ENCODE measurements around the gene TAS2R31. TPM values are rescaled to one million over a fixed set of nuclear protein-coding genes. Genes with fewer than 3 reads are reported as not detected.
"Not testable (repeated sequence)": the region's sequence is repeated elsewhere in the genome, so short reads cannot be mapped to it uniquely, and the experiment has no call there.

TAS2R31 gene
- total RNA-seq, 1 experiment from 2014 or later = 4.1 TPM

- Mint-ChIP-seq H3K9me3 (ENCODE audit: low read depth, unreplicated experiment) (no peaks in the 10 kb centered on the region), H3K4me1 (ENCODE audit: low read depth, unreplicated experiment) (no peaks in the 10 kb centered on the region), H3K36me3 (ENCODE audit: insufficient read depth, unreplicated experiment) (no peaks in the 10 kb centered on the region), H3K27ac (ENCODE audit: unreplicated experiment) (no peak overlapping the region), H3K27me3 (ENCODE audit: unreplicated experiment) (no peaks in the 10 kb centered on the region), H3K4me3 (ENCODE audit: low read depth, unreplicated experiment) (no peak overlapping the region)
- no TSS peak for BruUV-seq (replicated peaks)
- no peak for DNase-seq
- intact Hi-C loops (cut with micrococcal nuclease; ENCODE audit: unreplicated experiment) = loop anchor here (1.0 kb wide), 1 partner anchor 56 kb away; no protein-coding TSS in a partner anchor
- CTCF ChIA-PET = no interaction called here
- TF ChIP-seq CTCF (IDR thresholded peaks at IDR 0.05; ENCODE audit: unreplicated experiment) = no peak
These were observed 39.8 kb upstream of the TAS2R31 start for GRCh38 chr12:11070999-11071398.

GRCh38 chr12:11069854-11070365 is 38.7 kb upstream of the TAS2R31 start:
- intact Hi-C loops (cut with micrococcal nuclease; ENCODE audit: unreplicated experiment) = loop anchor here (1.0 kb wide), 1 partner anchor 55 kb away; no protein-coding TSS in a partner anchor
- BruUV-seq (replicated peaks) = no TSS peak
- TF ChIP-seq CTCF (IDR thresholded peaks at IDR 0.05; ENCODE audit: unreplicated experiment) = no peak
- H3K9me3 Mint-ChIP-seq (ENCODE audit: low read depth, unreplicated experiment) = no peaks in the 10 kb centered on the region
- no peaks in the 10 kb centered on the region for H3K36me3 Mint-ChIP-seq (ENCODE audit: insufficient read depth, unreplicated experiment)
- H3K4me3 Mint-ChIP-seq (ENCODE audit: low read depth, unreplicated experiment) = no peak overlapping the region
- DNase-seq = no peak
- H3K4me1 Mint-ChIP-seq (ENCODE audit: low read depth, unreplicated experiment) = no peaks in the 10 kb centered on the region
- no peaks in the 10 kb centered on the region for H3K27me3 Mint-ChIP-seq (ENCODE audit: unreplicated experiment)
- CTCF ChIA-PET = interaction anchor here (0.7 kb wide), 1 partner anchor 56 kb away, joined by 4 read pairs; no protein-coding TSS in a partner anchor
- H3K27ac Mint-ChIP-seq (ENCODE audit: unreplicated experiment) = no peak overlapping the region

GRCh38 chr12:11067514-11067913 is 36.3 kb upstream of the TAS2R31 start:
- Mint-ChIP-seq H3K9me3 (ENCODE audit: low read depth, unreplicated experiment) (no peaks in the 10 kb centered on the region), H3K27me3 (ENCODE audit: unreplicated experiment) (no peaks in the 10 kb centered on the region), H3K27ac (ENCODE audit: unreplicated experiment) (no peak overlapping the region), H3K36me3 (ENCODE audit: insufficient read depth, unreplicated experiment) (no peaks in the 10 kb centered on the region), H3K4me1 (ENCODE audit: low read depth, unreplicated experiment) (no peaks in the 10 kb centered on the region), H3K4me3 (ENCODE audit: low read depth, unreplicated experiment) (no peak overlapping the region)
- CTCF ChIA-PET = no interaction called here
- no TSS peak for BruUV-seq (replicated peaks)
- no peak for TF ChIP-seq CTCF (IDR thresholded peaks at IDR 0.05; ENCODE audit: unreplicated experiment)
- DNase-seq = no peak
- intact Hi-C loops (cut with micrococcal nuclease; ENCODE audit: unreplicated experiment) = no loop called here

- H3K4me1 Mint-ChIP-seq (ENCODE audit: low read depth, unreplicated experiment); CTCF ChIA-PET: not testable (repeated sequence)
These were observed 31.0 kb upstream of the TAS2R31 start, which contains the start of gene TAS2R46 for GRCh38 chr12:11062194-11062593. TSS of gene TAS2R46 (minus strand) at chr12:11062294. CDS start at chr12:11062294, 0 bp downstream.

GRCh38 chr12:11059784-11060183 is 28.6 kb upstream of the TAS2R31 start:
- Mint-ChIP-seq H3K27ac (ENCODE audit: unreplicated experiment) (no peak overlapping the region), H3K9me3 (ENCODE audit: low read depth, unreplicated experiment) (no peaks in the 10 kb centered on the region), H3K4me1 (ENCODE audit: low read depth, unreplicated experiment) (peaks cover 10% of the 10 kb centered on the region), H3K27me3 (ENCODE audit: unreplicated experiment) (no peaks in the 10 kb centered on the region), H3K4me3 (ENCODE audit: low read depth, unreplicated experiment) (no peak overlapping the region), H3K36me3 (ENCODE audit: insufficient read depth, unreplicated experiment) (no peaks in the 10 kb centered on the region)
- CTCF ChIA-PET = no interaction called here
- intact Hi-C loops (cut with micrococcal nuclease; ENCODE audit: unreplicated experiment) = no loop called here
- DNase-seq = no peak
- BruUV-seq (replicated peaks) = no TSS peak
- TF ChIP-seq CTCF (IDR thresholded peaks at IDR 0.05; ENCODE audit: unreplicated experiment) = no peak

More at GRCh38 chr12:11062194-11062593, 31.0 kb upstream of the TAS2R31 start, which contains the start of gene TAS2R46:
- DNase-seq; H3K9me3 Mint-ChIP-seq (ENCODE audit: low read depth, unreplicated experiment); BruUV-seq (replicated peaks); H3K4me3 Mint-ChIP-seq (ENCODE audit: low read depth, unreplicated experiment); H3K27ac Mint-ChIP-seq (ENCODE audit: unreplicated experiment); H3K36me3 Mint-ChIP-seq (ENCODE audit: insufficient read depth, unreplicated experiment); H3K27me3 Mint-ChIP-seq (ENCODE audit: unreplicated experiment); intact Hi-C loops (cut with micrococcal nuclease; ENCODE audit: unreplicated experiment): not testable (repeated sequence)
